ENCODE results near the gene FAM163B.
"Not testable (repeated sequence)": the region's sequence is repeated elsewhere in the genome, so short reads cannot be mapped to it uniquely, and the experiment has no call there.

The FAM163B gene

GRCh38 chr9:133566382-133566781 lies 42.8 kb downstream of the FAM163B start:
- Histone ChIP-seq H3K4me3 (ENCODE audit: severe bottlenecking) (no peak overlapping the region), H3K27me3 (ENCODE audit: insufficient read depth, poor library complexity, severe bottlenecking) (peaks cover 2% of the 10 kb centered on the region), H3K4me1 (ENCODE audit: insufficient read depth, poor library complexity, severe bottlenecking) (no peaks in the 10 kb centered on the region), H3K36me3 (ENCODE audit: low read depth) (no peaks in the 10 kb centered on the region), H3K9me3 (ENCODE audit: severe bottlenecking) (no peaks in the 10 kb centered on the region), H3K27ac (ENCODE audit: poor library complexity, severe bottlenecking) (no peak overlapping the region)
- no peak for TF ChIP-seq CTCF (IDR thresholded peaks at IDR 0.05; ENCODE audit: poor library complexity, severe bottlenecking)
- ATAC-seq (ENCODE audit: low read depth) (no peak), DNase-seq (ENCODE audit: low spot score) (no peak)

- no peak overlapping the region for H3K27ac ChIP-seq (ENCODE audit: poor library complexity, severe bottlenecking)
Observed at GRCh38 chr9:133564451-133565116, 44.6 kb downstream of the FAM163B start.

DNA sequence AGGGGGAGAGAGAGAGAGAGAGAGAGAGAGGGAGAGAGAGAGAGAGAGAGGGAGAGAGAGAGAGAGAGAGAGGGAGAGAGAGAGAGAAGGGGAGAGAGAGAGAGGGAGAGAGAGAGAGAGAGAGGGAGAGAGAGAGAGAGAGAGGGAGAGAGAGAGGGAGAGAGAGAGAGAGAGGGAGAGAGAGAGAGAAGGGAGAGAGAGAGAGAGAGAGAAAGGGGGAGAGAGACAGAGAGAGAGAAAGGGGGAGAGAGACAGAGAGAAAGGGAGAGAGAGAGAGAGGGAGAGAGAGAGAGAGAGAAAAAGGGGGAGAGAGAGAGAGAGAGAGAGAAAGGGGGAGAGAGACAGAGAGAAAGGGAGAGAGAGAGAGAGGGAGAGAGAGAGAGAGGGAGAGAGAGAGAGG lies 45.4 kb downstream of the FAM163B start:
- ATAC-seq (ENCODE audit: low read depth): not testable (repeated sequence)

More at GRCh38 chr9:133564451-133565116, 44.6 kb downstream of the FAM163B start:
- no peak for TF ChIP-seq CTCF (IDR thresholded peaks at IDR 0.05; ENCODE audit: poor library complexity, severe bottlenecking)
- ATAC-seq (ENCODE audit: low read depth): no peak
- Histone ChIP-seq H3K27me3 (ENCODE audit: insufficient read depth, poor library complexity, severe bottlenecking) (peaks cover 11% of the 10 kb centered on the region), H3K4me1 (ENCODE audit: insufficient read depth, poor library complexity, severe bottlenecking) (no peaks in the 10 kb centered on the region), H3K4me3 (ENCODE audit: severe bottlenecking) (no peak overlapping the region), H3K36me3 (ENCODE audit: low read depth) (no peaks in the 10 kb centered on the region), H3K9me3 (ENCODE audit: severe bottlenecking) (no peaks in the 10 kb centered on the region)
- no peak for DNase-seq (ENCODE audit: low spot score)

GRCh38 chr9:133563291-133563796 lies 45.8 kb downstream of the FAM163B start:
- Histone ChIP-seq H3K27ac (ENCODE audit: poor library complexity, severe bottlenecking) (no peak overlapping the region), H3K27me3 (ENCODE audit: insufficient read depth, poor library complexity, severe bottlenecking) (peaks cover 11% of the 10 kb centered on the region), H3K36me3 (ENCODE audit: low read depth) (no peaks in the 10 kb centered on the region), H3K9me3 (ENCODE audit: severe bottlenecking) (no peaks in the 10 kb centered on the region), H3K4me3 (ENCODE audit: severe bottlenecking) (no peak overlapping the region), H3K4me1 (ENCODE audit: insufficient read depth, poor library complexity, severe bottlenecking) (no peaks in the 10 kb centered on the region)
- ATAC-seq (ENCODE audit: low read depth) (no peak), DNase-seq (ENCODE audit: low spot score) (no peak)
- no peak for TF ChIP-seq CTCF (IDR thresholded peaks at IDR 0.05; ENCODE audit: poor library complexity, severe bottlenecking)

More for the DNA sequence above, 45.4 kb downstream of the FAM163B start:
- DNase-seq (ENCODE audit: low spot score); H3K36me3 ChIP-seq (ENCODE audit: low read depth); H3K4me1 ChIP-seq (ENCODE audit: insufficient read depth, poor library complexity, severe bottlenecking); H3K27ac ChIP-seq (ENCODE audit: poor library complexity, severe bottlenecking); H3K4me3 ChIP-seq (ENCODE audit: severe bottlenecking); H3K9me3 ChIP-seq (ENCODE audit: severe bottlenecking): not testable (repeated sequence)
- H3K27me3 ChIP-seq (ENCODE audit: insufficient read depth, poor library complexity, severe bottlenecking): peaks cover 11% of the 10 kb centered on the region

DNA sequence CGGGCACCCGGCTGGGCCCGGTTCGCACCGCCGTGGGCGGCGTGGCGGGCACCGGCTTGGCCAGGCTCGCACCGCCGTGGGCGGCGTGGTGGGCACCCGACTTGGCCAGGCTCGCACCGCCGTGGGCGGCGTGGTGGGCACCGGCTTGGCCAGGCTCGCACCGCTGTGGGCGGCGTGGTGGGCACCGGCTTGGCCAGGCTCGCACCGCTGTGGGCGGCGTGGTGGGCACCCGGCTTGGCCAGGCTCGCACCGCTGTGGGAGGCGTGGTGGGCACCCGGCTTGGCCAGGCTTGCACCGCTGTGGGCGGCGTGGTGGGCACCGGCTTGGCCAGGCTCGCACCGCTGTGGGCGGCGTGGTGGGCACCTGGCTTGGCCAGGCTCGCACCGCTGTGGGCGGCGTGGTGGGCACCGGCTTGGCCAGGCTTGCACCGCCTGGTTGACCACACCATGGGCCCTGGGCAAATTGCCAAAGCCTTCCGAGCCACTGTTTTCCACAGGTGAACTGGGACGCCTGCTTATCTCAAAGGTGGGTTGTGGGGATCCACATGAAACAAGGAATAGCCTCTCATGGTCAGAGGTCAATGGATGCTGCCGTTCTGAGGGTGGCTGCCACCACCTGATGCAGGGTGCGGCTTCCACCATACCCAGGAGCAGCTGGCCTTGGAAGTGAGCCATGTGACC lies 46.4 kb downstream of the FAM163B start:
- Histone ChIP-seq H3K4me1 (ENCODE audit: insufficient read depth, poor library complexity, severe bottlenecking) (no peaks in the 10 kb centered on the region), H3K27ac (ENCODE audit: poor library complexity, severe bottlenecking) (no peak overlapping the region), H3K9me3 (ENCODE audit: severe bottlenecking) (no peaks in the 10 kb centered on the region), H3K27me3 (ENCODE audit: insufficient read depth, poor library complexity, severe bottlenecking) (peaks cover 11% of the 10 kb centered on the region), H3K36me3 (ENCODE audit: low read depth) (no peaks in the 10 kb centered on the region), H3K4me3 (ENCODE audit: severe bottlenecking) (no peak overlapping the region)
- DNase-seq (ENCODE audit: low spot score) (no peak), ATAC-seq (ENCODE audit: low read depth) (no peak)
- TF ChIP-seq CTCF (IDR thresholded peaks at IDR 0.05; ENCODE audit: poor library complexity, severe bottlenecking): no peak

Data from RWPE2 (cell line).